Activated naive CD8-positive, alpha-beta T cell treated with anti-CD3 and anti-CD28 coated beads, Interleukin-2, amount 50 U/mL, for 16 hours (primary cell): ENCODE results near the gene ITGAV.
"Not testable (repeated sequence)": the region's sequence is repeated elsewhere in the genome, so short reads cannot be mapped to it uniquely, and the experiment has no call there.

Source experiments
- DNase-seq: peaks from one replicate; pipeline ENCODE4 v3.0.0-alpha.2; 2020; ENCODE audit warnings: low read depth, low spot score

Gene ITGAV

DNA sequence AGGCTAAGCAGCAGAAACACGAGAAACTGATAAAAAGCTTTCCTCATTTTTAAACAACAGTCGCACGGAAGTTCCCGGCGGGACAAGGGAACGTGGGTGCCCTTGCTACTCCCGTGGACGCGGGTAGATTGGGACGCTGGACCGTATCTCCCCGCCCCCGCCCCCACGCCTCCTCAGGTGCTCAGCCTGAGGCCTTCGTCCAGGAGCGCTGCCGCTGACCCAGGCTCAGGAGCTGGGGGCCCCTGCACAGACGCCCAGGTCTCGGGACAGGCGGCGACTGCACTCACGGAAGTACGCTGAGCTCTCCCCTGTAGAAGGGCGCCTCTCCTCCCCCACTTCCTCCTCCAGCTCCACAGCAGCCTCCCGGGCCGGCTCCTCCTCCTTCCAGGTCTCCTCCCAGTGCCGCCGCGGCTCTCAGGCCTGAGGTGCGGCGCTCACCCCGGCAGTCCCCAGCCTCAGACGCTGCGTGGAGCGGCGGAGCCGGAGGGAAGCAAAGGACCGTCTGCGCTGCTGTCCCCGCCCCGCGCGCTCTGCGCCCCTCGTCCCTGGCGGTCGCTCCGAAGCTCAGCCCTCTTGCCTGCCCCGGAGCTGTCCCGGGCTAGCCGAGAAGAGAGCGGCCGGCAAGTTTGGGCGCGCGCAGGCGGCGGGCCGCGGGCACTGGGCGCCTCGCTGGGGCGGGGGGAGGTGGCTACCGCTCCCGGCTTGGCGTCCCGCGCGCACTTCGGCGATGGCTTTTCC is at the start of gene ITGAV:
Gene ITGAV (plus strand): TSS at position 445 of the 738 bp plus-strand sequence. CDS start 283 bp downstream, at position 728.
- DNase-seq, result peak; percentile 69

DNA sequence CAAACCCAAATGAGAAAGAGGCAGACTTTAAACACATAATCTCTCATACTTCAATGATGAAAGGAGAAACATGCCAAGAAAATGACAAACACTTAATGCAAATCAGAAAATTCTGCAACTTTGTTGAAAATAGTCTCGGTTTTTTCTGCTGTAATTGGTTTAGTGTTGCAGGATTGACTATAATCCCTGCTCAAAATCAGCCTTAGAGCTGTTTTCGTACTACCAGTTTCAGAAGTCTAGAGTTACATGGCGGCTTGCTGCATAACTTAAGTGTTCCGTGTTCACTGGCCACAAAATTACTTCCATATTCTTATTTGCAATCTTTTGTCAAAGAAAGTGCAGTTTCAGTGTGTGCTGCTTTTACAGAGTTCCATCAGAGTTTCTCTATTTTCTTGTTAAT is 48.9 kb upstream of the ITGAV start:
- DNase-seq, result no peak

DNA sequence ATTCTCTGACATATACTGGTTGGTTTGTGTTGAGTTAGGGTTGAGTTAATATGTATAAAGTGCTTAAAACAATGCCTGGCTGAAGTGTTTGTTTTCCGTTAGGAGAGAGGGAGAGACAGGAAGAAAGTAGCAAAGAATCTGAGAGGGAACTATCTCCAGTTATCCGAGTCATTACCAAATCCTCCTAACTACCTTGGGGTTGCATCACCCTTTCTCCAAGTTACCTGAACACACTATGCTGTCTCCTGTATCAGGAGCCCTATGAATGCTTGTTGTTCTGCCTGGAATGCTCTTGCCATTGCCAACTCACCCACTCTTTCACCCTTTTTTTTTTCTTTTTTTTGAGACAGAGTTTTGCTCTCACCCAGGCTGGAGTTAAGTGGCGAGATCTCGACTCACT is 47.9 kb upstream of the ITGAV start:
- DNase-seq, result no peak

DNA sequence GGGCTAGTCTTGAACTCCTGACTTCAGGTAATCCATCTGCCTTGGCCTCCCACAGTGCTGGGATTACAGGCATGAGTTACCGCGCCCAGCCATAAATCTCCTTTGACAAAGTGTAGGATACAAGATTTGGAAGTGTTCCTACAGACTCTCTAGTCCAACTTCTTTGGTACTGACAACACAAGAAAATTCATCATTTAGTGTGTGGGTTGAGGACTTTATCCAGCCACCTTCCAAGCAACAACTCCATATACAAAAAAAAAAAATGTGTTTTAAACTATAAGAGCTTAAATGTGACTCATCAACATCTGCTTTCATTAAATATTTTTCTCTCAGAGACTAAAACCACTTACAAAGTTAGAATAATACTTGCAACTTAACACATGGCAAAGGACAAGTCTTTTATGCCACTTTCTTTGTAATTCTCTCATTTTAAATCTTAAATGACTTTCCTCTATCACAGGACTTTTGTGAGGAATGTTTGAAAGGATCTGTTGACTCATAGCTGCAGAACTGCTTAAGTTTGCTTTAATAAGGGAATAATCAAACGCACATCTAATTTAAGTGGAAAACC is 46.2 kb upstream of the ITGAV start:
- DNase-seq, result no peak

DNA sequence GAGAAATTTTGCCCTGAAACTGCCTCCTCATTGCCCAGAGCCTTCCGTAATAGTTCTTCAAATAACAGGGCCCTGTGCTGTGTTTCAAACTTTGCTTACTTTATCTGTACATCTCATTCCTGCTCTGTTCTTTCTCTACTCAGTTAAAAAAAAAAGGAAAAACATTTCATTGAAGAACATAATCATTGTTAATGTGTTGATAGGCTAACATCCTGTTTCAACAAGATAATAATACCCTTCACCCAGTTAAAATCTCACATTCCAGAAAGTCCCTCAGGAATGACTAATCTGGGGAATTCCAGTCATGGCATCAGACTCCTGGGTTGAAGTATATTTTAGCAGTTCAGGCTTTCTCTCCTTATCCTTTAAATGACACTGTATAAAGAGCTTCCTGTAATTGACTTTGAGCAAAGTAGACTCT is 45.6 kb upstream of the ITGAV start:
- DNase-seq, result no peak

DNA sequence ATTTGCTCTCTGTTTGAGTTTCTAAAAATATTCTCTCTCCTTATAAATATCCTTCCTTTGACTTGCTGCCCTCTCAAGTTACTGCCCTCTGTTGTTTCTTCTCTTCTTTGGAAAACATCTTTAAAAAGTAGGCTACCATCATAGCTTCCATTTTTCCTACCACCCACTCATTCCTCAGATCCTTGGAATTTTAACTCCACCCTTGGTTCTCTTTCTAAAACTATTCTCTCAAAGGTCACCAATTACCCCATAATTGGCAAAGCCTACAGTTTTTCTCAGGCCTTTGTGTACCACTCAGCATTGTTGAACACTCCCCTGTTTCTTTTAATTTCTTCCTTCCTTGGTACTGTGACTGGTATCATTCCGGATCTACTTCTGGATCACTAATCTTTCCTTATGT is 43.0 kb upstream of the ITGAV start:
- no peak for DNase-seq

DNA sequence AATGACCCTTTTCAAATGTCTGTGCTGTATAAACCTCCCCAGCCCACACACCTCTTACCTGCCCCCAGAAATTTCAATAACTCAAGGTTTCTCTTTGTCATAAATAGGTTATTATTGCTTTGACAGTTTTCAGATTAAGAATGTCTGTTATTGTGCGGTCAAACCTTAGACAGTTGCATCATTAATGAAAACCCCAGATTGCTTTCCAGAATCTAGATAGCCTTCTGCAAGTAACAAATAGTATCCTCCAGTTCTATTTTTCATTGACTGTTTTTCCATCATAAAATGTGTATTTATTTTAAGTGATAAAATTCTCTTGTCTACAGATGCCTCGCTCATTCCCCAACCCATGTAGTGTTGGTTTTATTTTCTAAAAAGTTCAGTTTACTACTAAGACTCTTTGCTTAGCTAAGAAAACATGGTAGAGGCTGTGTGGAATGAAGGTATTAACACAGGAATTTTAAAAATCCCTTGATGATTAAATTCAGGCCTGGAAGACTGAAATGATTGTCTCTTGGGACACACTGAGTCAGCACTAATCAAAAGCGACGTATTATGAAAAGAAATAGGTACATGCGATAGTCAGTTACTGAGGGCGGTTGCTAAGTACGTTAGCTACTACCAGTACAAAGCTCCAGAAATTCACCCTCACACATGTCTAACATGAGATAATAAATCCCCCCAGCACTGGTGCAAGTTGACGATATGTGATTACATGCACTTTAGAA is 38.4 kb upstream of the ITGAV start:
- DNase-seq, result no peak

DNA sequence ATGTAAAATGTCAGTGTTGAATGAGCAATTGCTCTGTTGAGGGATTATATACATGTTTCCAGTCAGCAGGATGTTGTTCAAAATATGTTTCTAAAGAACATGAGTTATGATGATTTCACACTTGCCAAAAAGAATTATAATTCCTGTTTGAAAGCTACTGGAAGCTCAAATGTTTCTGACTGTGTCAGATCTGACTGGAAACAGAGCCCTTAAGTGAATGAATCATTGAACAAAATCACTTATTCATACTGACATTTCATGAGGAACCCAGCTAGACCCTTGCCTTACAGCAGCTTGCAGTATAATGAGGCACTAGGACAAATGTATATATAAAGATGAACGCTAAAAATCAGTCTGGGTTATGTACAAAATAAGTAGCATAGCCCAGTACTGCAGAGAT is 35.4 kb upstream of the ITGAV start:
- no peak for DNase-seq

DNA sequence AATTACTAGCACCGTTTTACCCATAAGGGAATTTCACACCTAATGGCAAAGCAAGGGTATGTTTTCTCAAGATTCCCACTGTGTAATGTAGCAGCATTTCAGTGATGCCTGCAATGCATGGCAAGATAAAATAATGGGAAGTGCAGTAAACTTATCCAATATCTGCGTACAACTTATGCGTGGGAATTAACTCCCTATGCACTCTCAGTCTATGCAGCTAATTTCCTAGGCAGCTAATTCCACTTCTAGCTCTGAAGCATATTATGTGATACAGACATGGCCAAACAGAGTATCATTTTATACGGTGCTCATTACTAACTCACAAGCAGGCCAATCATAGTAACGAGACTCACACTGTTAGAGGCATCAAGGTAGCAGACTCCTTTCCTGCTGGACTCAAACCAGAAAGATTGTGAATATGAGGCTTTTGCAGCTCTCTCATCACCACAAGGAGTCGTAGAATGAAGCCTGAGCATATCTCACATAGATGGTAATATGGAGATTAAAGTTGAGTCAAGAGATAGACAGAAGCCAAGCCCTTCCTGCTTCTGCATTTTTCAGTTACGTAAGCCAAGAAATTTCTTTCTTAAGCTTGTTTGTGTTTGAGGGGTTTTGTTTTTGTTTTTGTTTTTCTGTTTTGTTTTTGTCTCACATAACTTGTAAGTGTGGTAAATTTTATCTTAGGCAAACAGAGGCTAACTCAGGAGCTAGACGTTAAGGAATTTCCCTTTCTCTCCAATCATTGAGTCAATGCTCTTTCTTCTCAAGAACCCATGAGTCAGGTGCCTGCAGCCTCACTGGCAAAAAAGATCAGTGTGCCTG is 34.8 kb upstream of the ITGAV start:
- DNase-seq, result no peak

DNA sequence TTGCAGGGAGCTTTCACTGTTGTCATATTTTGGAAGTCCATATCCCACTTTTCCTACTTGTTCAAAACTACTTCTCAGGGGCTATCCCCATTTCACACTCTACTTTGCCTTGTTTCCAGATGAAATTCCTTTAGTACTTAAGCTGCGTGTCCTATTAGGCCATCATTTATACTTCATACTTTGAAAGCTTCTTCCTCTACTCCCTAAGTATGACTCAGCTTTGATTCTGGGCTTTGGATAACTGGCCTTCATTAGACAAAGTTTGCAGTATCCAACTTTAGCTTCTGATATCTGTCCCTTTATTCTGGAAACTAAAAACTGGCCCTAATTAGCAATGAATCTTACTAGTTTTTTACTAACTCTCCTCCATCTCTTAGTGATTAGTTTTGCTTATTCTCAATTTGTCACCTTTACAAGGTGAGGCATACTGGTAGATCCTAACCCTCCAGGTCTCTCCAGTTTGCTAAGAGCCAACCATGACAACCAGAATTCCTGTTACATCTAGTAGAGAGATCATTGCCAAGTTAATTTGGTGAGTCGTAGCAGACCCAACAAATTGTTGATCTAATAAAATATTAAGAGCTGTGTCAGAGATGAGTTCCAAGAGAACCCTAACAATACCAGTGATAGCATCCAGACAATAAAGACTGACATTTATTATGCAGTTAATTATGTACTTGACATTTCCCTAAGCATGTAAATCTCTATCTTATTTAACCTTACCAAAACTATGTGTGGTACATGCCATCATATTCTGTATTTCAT is 31.2 kb upstream of the ITGAV start:
- no peak for DNase-seq

DNA sequence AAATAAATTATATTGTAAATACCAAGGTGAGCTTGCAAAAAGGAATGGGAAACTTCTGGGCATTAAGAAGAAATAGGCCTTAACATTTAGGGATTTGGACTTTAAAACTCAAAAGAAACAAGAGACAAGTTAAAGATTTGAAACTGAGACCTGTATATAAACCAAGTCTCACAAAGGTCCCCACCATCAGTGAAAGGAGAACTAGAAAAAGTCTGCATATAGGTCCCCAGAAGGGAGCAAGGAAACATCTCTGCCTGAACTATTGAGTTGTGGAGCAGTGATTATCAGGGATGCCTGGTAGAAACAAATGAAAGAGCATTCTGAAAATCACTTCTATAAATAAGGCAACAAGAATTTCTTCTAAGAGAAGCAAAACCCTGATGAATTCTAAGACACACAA is 30.5 kb upstream of the ITGAV start:
- DNase-seq, result no peak

DNA sequence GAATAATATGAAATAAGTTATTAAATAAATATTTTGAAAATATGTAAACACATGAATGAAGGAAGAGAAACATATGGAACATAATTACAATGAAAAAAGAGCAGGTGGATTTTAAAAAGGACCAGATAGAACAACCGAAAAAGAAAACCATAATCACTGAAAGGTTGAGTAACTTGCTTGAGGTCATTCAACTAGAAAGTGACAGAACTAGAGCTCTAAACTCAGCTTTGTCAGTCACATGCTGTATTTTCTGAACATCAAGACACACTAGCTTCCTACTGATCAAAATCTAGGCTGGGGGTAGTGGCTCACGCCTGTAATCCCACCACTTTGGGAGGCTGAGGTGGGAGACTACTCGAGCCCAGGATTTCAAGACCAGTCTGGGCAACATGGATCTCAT is 30.0 kb upstream of the ITGAV start:
- DNase-seq, result no peak

DNA sequence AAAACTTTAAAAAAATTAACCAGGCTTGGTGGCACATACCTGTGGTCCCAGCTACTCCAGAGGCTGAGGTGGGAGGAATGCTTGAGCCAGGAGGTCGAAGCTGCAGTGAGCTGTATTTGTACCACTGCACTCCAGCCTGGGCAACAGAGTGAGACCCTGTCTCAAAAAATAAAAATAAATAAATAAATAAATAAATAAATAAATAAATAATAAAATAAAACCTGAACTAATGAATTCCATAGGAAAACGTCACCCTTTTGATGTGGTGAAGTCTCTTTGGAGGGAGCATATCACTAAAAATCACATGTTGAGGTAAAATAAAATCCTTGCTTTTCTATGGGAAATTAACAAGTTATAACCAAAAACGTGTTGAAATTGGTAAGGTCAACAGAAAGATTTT is 29.6 kb upstream of the ITGAV start:
- DNase-seq, result no peak

DNA sequence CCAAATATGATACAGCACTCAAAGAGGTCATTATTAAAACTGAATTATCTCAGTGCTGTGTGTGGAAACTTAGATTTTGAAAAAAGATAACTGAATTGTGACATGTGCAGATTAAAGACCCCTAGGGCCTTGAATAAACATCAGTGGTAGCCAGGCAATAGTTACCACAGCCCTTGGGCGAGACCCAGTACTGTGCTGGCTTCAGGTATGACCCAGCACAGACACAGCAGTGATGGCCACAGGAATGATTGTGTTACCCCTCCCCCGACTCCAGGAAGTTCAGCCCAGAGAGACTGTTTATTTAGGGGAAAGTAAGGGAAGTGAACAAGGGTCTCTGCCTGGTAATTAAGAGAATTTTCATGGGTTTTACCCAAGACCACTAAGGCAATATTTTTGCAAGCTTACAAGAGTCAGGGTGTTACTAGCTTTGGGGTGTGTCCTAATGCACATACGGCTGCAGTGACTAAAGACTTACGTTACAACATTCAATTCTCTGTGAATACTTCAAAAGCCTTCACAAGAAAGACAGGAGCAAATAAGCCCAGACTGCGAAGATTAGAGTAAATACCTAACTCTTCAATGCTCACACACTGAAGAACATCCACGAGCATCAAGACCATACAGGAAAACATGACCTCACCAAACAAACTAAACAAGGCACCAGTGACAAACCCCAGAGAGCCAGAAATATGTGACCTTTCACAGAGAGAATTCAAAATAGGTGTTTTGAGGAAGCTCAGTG is 28.2 kb upstream of the ITGAV start:
- no peak for DNase-seq

DNA sequence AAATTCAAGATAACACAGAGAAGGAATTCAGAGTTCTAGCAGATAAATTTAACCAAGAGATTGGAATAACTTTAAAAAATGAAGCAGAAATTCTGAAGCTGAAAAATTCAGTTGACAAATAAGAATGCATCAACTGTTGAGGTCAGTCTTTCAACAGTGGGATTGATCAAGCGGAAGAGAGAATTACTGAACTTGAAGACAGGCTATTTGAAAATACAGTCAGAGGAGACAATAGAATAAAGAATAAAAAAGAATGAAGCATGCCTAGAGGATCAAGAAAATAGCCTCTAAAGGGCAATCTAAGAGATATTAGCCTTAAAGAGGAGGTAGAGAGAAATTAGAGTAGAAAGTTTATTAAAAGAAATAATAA is 27.7 kb upstream of the ITGAV start:
- DNase-seq, result no peak

DNA sequence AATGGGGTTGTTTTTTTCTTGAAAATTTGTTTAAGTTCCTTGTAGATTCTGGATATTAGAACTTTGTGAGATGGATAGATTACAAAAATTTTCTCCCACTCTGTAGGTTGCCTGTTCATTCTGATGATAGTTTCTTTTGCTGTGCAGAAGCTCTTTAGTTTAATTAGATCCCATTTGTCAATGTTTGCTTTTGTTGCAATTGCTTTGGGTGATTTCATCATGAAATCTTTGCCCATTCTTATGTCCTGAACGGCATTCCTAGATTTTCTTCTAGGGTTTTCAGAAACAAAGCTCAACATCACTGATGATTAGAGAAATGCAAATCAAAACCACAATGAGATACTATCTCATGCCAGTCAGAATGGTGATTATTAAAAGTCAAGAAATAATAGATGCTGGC is 21.3 kb upstream of the ITGAV start:
- not testable (repeated sequence) for DNase-seq

DNA sequence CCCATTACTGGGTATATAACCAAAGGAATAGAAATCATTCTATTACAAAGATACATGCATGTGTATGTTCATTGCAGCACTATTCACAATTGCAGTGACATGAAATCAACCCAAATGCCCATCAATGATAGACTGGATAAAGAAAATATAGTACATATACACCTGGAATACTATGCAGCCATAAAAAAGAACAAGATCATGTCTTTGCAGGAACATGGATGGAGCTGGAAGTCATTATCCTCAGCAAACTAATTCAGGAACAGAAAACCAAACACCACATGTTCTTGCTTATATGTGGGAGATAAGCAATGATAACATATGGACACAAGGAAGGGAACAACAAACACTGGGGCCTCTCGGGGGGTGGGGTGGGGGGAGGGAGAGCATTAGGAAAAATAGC is 20.7 kb upstream of the ITGAV start:
- DNase-seq, result not testable (repeated sequence)

DNA sequence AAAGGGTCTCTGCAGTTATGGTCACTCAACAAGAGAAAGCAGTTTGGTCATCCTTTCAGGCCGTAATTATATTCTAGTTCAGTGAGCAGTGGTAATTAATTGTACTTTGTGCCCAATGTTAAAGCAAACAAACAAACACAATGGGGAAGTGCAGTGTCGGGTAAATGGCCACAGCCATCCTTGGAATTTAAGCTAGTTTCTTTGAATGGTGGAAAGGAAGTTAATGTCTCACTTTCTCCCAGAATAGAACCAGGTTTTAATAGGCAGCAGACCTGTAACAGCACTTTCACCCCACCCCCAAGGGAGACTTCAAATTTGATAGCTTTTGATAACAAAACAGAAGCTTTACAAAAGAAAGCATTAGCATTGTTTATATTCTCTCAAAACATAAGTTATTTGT is 20.0 kb upstream of the ITGAV start:
- DNase-seq, result no peak

DNA sequence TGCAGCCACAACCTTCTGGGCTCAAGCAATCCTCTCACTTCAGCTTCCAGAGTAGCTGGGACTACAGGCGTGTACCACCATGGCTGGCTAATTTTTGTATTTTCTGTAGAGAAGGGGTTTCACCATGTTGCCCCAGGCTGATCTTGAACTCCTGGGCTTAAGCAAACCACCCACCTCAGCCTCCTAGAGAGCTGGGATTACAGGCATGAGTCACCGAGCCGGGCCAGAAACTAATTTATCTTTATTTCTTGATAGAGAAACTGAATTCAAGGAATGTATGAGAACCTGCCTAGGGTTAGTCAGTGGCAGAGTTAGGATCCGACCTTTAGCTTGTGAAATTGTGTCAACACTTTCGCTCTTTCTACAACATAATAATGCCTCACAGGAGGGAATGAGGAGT is 19.3 kb upstream of the ITGAV start:
- no peak for DNase-seq

DNA sequence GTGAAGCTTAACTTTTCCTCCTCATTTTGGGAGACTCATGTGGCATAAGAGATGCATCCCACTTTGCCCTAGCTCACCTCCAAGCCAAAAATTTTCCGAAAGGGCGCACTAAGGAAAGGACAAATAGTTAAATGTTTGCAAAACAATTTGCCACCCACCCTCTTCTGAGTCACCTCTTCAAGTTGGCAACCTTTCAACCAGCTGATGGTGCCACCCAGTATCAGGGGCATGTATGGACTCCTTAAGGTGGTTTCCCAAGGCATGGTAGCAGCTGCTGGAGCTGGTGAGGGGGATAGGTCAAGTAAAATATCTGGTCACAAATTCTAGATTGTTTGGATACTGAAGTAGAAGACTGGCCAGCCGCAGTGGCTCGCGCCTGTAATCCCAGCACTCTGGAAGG is 17.2 kb upstream of the ITGAV start:
- no peak for DNase-seq

DNA sequence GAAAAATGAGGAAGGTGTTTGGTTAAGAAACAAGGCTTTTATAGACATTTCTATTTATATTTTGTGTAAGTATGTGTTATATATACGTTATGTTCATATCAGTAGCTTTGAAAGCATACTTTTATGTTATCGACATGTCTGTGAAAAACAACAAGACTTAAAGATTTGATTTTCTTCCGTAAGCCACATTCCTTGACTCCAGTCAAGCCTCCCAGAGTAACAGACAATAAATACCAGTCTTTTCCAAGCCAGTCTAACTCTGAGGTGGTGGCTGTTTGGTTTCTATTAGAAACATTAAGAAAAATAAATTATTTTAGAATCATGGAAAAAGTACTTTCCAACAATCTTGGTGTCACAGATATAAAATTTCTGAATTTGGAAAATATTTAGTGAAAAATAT is 16.3 kb upstream of the ITGAV start:
- DNase-seq, result no peak
